ENCODE results near the gene CPNE4.

GRCh38 chr3:131549340-131549739 is 485.5 kb downstream of the CPNE4 start:
- peak in 4 of 11 experiments; percentile 8 to 39 (median 30) for TF ChIP-seq CTCF (IDR thresholded peaks at IDR 0.05 in 8 of 11, conservative IDR thresholded peaks at IDR 0.05 in 3 of 11)
- no peak for TF ChIP-seq POLR2AphosphoS5 (IDR thresholded peaks at IDR 0.05)
- TF ChIP-seq POLR2A (IDR thresholded peaks at IDR 0.05): no peak
